Caco-2 (cell line): Measurements from ENCODE around the gene RXRA. TPM values are rescaled to one million over a fixed set of nuclear protein-coding genes. Genes with fewer than 3 reads are reported as not detected.

ENCODE experiments used
- BruUV-seq: library from RNA; stranded (reverse); fragments of 400-500 nt; replicated peaks from 2 replicates; lab custom pipeline; 2021; lab: Mats Ljungman, UMichigan
- CTCF ChIA-PET: fragments of 300-600 bp; sonication (Branson Sonifier 250); formaldehyde crosslinking; loops from one replicate; lab custom pipeline; 2022; ENCODE audit warnings: antibody characterized with exemption; lab: Charles Lee
- POLR2A ChIA-PET: fragments of 300-600 bp; sonication (Branson Sonifier 250); formaldehyde crosslinking; loops from one replicate; lab custom pipeline; 2022; ENCODE audit warnings: antibody characterized with exemption; lab: Charles Lee
- DNase-seq, 2 experiments: peaks; one replicate each; pipeline versions ENCODE4 v3.0.0 to v3.0.0-alpha.2; 2020 to 2022
- H3K27me3 ChIP-seq: replicated peaks from 2 replicates; pipeline ENCODE4 v1.6.0; 2011; ENCODE audit warnings: low read length; ENCODE audit not compliant: control insufficient read depth, insufficient read depth
- H3K36me3 ChIP-seq: 2 replicates; pipeline ENCODE4 v1.5.1; 2011; ENCODE audit warnings: low read length; ENCODE audit not compliant: control insufficient read depth, insufficient read depth
- H3K4me1 ChIP-seq: fragments of 250-450 bp; sonication (Bioruptor Pico); 2 replicates; pipeline ENCODE4 v1.5.1; 2020; ENCODE audit warnings: mild to moderate bottlenecking
- H3K4me3 ChIP-seq: 2 replicates; pipeline ENCODE4 v1.5.1; 2011; ENCODE audit warnings: low read depth, mild to moderate bottlenecking, control low read depth, low read length
- H3K9me3 ChIP-seq: fragments of 250-450 bp; sonication (Bioruptor Pico); 2 replicates; pipeline ENCODE4 v1.5.1; 2020; ENCODE audit warnings: mild to moderate bottlenecking, moderate library complexity
- H3K27ac Mint-ChIP-seq: one replicate; pipeline ENCODE4 v1.8.0; 2022; ENCODE audit warnings: mixed read lengths; ENCODE audit not compliant: unreplicated experiment
- H3K27me3 Mint-ChIP-seq: one replicate; pipeline ENCODE4 v1.8.0; 2022; ENCODE audit warnings: mixed read lengths; ENCODE audit not compliant: insufficient read depth, unreplicated experiment
- H3K36me3 Mint-ChIP-seq: one replicate; pipeline ENCODE4 v1.8.0; 2022; ENCODE audit warnings: mild to moderate bottlenecking, mixed read lengths; ENCODE audit not compliant: insufficient read depth, unreplicated experiment
- H3K4me1 Mint-ChIP-seq: one replicate; pipeline ENCODE4 v1.8.0; 2022; ENCODE audit warnings: low read depth, mixed read lengths; ENCODE audit not compliant: unreplicated experiment
- H3K4me3 Mint-ChIP-seq: one replicate; pipeline ENCODE4 v1.8.0; 2022; ENCODE audit warnings: mild to moderate bottlenecking, moderate library complexity, mixed read lengths; ENCODE audit not compliant: unreplicated experiment
- H3K9me3 Mint-ChIP-seq: one replicate; pipeline ENCODE4 v1.8.0; 2022; ENCODE audit warnings: mixed read lengths; ENCODE audit not compliant: unreplicated experiment
- CTCF ChIP-seq, 2 experiments: fragments of 200-600 bp in 1 of 2; IDR thresholded peaks; 1 replicate in 1 of 2; 2 replicates in 1 of 2; pipeline versions ENCODE4 v1.5.1 to v1.8.0; 2011 to 2022; ENCODE audit warnings: antibody characterized with exemption in 1 of 2, control low read depth in 1 of 2, inconsistent platforms in 1 of 2, low read depth in 1 of 2, low read length in 1 of 2, mild to moderate bottlenecking in 1 of 2, moderate library complexity in 1 of 2; ENCODE audit not compliant: insufficient read depth in 1 of 2, severe bottlenecking in 1 of 2, unreplicated experiment in 1 of 2
- intact Hi-C: fragments of 100-400 bp; cut with micrococcal nuclease; formaldehyde crosslinking; loops from one replicate; pipeline ENCODE4 v1.10.0; 2022; ENCODE audit not compliant: unreplicated experiment
- total RNA-seq: library from RNA; stranded (reverse); gene quantifications from 2 replicates; pipeline ENCODE4 v1.2.3, GENCODE V29; 2022

The RXRA gene
- total RNA-seq, 1 experiment from 2014 or later = 69.1 TPM

DNA sequence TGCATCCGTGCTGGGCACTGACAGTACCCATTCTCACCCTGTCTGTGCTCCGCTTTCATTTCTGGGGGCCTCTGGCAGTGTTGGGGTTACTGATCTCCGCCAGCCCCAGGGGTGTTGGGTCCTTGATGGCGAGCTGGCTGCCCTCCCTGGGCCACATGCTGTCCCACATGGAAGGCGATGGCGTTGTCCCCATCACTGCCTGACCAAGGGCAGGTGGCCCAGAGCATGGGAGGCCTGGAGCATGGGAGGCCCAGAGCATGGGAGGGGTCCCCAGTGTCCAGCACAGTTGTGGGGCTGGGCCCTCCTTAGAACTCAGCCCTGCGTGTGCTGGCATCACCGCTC, 50.9 kb downstream of the RXRA start:
- ChIA-PET POLR2A (no interaction called here), CTCF (no interaction called here)
- Histone ChIP-seq H3K36me3 (no peaks in the 10 kb centered on the region), H3K4me3 (no peak overlapping the region), H3K4me1 (no peaks in the 10 kb centered on the region; the same call in 1 of the 2 replicates), H3K9me3 (no peaks in the 10 kb centered on the region), H3K27me3 (no peaks in the 10 kb centered on the region)
- Mint-ChIP-seq H3K27me3 (no peaks in the 10 kb centered on the region), H3K9me3 (no peaks in the 10 kb centered on the region), H3K4me3 (no peak overlapping the region), H3K27ac (no peak overlapping the region), H3K36me3 (peaks cover 24% of the 10 kb centered on the region), H3K4me1 (peaks cover 12% of the 10 kb centered on the region)
- no TSS peak for BruUV-seq
- no peak for DNase-seq
- no peak for TF ChIP-seq CTCF (IDR thresholded peaks at IDR 0.05; ENCODE audit: insufficient read depth in 1 of 2, low read depth in 1 of 2, low read length in 1 of 2, severe bottlenecking in 1 of 2, unreplicated experiment in 1 of 2)
- intact Hi-C loops = no loop called here

DNA sequence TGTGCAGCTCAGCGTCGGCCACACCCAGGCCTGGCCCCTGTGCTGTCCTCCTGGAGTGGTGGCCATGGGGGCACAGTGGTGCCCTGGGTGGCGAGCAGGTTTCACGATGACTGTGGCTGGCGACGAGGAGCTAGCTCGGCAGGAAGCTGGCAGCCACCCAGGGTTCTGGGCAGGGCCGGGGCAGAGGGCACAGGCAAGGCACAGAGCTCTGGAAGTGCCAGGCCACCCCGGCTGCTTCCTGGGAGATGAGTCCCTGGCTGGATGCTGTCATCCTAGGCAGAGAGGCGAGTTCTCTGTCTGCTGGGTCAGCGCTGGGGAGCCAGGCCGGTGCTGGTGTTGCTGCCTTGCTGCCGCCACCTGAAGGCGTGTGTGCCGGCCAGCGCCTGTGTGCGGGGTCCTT, 51.7 kb downstream of the RXRA start:
- no TSS peak for BruUV-seq
- CTCF ChIA-PET = no interaction called here
- no peaks in the 10 kb centered on the region for H3K36me3 ChIP-seq
- peaks cover 12% of the 10 kb centered on the region for H3K4me1 Mint-ChIP-seq
- TF ChIP-seq CTCF (IDR thresholded peaks at IDR 0.05; ENCODE audit: insufficient read depth in 1 of 2, low read depth in 1 of 2, low read length in 1 of 2, severe bottlenecking in 1 of 2, unreplicated experiment in 1 of 2) = no peak
- no peak overlapping the region for H3K4me3 Mint-ChIP-seq
- H3K9me3 ChIP-seq = no peaks in the 10 kb centered on the region
- no peaks in the 10 kb centered on the region for H3K9me3 Mint-ChIP-seq
- no peak overlapping the region for H3K4me3 ChIP-seq
- intact Hi-C loops = no loop called here
- peaks cover 21% of the 10 kb centered on the region for H3K36me3 Mint-ChIP-seq
- DNase-seq = no peak
- no peaks in the 10 kb centered on the region for H3K27me3 Mint-ChIP-seq
- POLR2A ChIA-PET = no interaction called here
- H3K4me1 ChIP-seq = peaks cover 5% of the 10 kb centered on the region; the same call in 1 of the 2 replicates
- no peak overlapping the region for H3K27ac Mint-ChIP-seq
- H3K27me3 ChIP-seq = no peaks in the 10 kb centered on the region

- Histone ChIP-seq H3K36me3 (no peaks in the 10 kb centered on the region), H3K27me3 (no peaks in the 10 kb centered on the region), H3K9me3 (no peaks in the 10 kb centered on the region), H3K4me1 (peaks cover 5% of the 10 kb centered on the region; the same call in 1 of the 2 replicates), H3K4me3 (no peak overlapping the region)
- POLR2A ChIA-PET = no interaction called here
- CTCF ChIA-PET = no interaction called here
- BruUV-seq = no TSS peak
- peaks cover 12% of the 10 kb centered on the region for H3K4me1 Mint-ChIP-seq
- H3K36me3 Mint-ChIP-seq = peaks cover 21% of the 10 kb centered on the region
- intact Hi-C loops = no loop called here
- H3K9me3 Mint-ChIP-seq = no peaks in the 10 kb centered on the region
- TF ChIP-seq CTCF (IDR thresholded peaks at IDR 0.05; ENCODE audit: insufficient read depth in 1 of 2, low read depth in 1 of 2, low read length in 1 of 2, severe bottlenecking in 1 of 2, unreplicated experiment in 1 of 2) = no peak
- no peak overlapping the region for H3K27ac Mint-ChIP-seq
- DNase-seq = no peak
- H3K4me3 Mint-ChIP-seq = no peak overlapping the region
- H3K27me3 Mint-ChIP-seq = no peaks in the 10 kb centered on the region
These were observed 52.7 kb downstream of the RXRA start for GRCh38 chr9:134378901-134379338.
